GM12891 (cell line): ENCODE data around the gene KLHL3.

Experiments
- POLR2A ChIP-seq: IDR thresholded peaks from 2 replicates; pipeline ENCODE4 v1.6.1; 2011; ENCODE audit warnings: low read depth, low read length, control low read depth
- POLR2AphosphoS5 ChIP-seq: IDR thresholded peaks from 2 replicates; pipeline ENCODE4 v1.6.1; 2011; ENCODE audit warnings: low read depth, low read length, control low read depth
- POU2F2 ChIP-seq: IDR thresholded peaks from 2 replicates; pipeline ENCODE4 v1.6.1; 2011; ENCODE audit warnings: low read depth, mild to moderate bottlenecking, control low read depth, low read length, moderate library complexity
- TAF1 ChIP-seq: IDR thresholded peaks from 2 replicates; pipeline ENCODE4 v1.6.1; 2011; ENCODE audit warnings: low read depth, low read length, control low read depth

- no peak for TF ChIP-seq POLR2AphosphoS5
- no peak for TF ChIP-seq POU2F2
- TF ChIP-seq TAF1, result no peak
- no peak for TF ChIP-seq POLR2A
Measured at GRCh38 chr5:137714946-137715345, 20.9 kb downstream of the KLHL3 start.
